UCSD-AML1 (cell line): ENCODE results near the gene CYTH1.
A peak's percentile ranks its signal among the peaks of the same experiment; 100 is the strongest.

ENCODE experiments used
- DNase-seq: peaks from one replicate; lab custom pipeline; 2025; ENCODE audit not compliant: unreplicated experiment; lab: John Stamatoyannopoulos, UW

Gene CYTH1

GRCh38 chr17:78717431-78717980 is 64.6 kb downstream of the CYTH1 start:
- no peak for DNase-seq

- DNase-seq = no peak
Observed at GRCh38 chr17:78716814-78717393, 65.2 kb downstream of the CYTH1 start.

DNA sequence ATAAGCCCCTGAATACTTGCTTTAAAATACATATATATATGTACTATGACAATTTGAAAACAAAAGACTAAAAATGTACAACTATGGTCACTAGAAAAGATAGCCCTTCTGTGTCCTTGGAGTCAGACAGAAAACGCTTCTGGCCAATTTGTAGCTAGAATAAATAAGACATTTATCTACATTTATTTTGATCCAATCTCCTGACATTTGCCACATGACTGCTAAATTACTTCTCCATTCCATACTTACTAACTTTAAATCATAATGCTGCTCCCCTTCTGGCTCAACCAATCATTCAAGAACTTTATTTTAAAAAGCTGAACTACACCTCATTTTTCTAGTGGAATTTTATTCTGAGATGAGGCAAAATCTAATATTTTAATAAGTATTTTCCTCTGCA is 65.8 kb downstream of the CYTH1 start:
- DNase-seq = no peak

DNA sequence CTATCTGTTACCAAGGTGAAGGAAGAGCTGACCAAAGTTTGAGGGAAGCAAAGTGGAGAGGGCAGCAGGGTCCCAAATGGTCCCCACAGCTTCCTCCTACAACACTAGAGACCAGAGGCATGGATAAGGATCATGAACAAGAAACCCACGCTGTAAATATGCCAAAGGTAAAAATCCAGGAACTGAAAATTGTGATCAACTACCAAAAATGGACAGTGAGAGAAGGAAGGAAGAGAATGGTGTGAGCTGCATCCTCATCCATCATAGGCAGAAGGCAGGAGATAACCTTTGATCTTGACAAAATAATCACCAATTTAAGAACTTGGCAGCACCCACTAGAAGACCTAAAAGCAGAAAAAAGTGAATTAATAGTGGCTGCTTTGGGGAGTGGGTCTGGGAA is 66.2 kb downstream of the CYTH1 start:
- DNase-seq = no peak

GRCh38 chr17:78715000-78715771 is 66.9 kb downstream of the CYTH1 start:
- DNase-seq = no peak

DNA sequence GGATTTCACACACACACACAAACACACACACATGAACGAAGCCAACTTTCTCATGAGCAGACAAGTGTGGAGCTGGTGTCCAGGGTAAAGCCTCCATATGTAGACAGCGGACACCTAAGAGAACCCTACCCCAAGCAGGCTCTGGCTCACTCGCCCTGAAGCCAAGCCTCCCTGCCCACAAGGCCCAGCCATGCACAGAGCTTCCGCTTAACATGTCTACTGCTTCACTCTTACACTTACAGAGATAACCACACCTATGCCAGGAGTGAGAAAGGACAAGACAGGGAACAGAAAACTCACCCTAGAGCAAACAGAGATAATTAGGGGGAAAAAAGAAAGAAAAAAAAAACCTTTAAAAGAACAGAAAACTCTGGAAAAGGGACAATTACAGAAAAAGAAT is 67.5 kb downstream of the CYTH1 start:
- DNase-seq = no peak

DNA sequence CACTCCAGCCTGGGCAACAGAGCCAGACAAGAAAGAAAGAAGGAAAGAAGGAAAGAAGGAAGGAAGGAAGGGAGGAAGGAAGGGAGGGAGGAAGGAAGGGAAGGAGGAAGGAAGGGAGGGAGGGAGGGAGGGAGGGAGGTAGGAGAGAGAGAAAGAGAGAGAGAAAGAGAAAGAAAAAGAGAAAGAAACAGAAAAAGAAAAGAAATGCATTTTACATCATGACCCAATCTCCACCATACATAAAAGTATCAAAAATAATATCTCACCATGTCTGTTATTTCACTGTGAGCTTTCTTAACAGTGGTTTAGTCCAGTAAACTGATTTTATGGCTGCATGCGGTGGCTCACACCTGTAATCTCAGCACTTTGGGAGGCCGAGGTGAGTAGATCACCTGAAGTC is 70.0 kb downstream of the CYTH1 start:
- DNase-seq = no peak

GRCh38 chr17:78710607-78711006 is 71.5 kb downstream of the CYTH1 start:
- DNase-seq = no peak

GRCh38 chr17:78709751-78710181 is 72.3 kb downstream of the CYTH1 start:
- DNase-seq = no peak

DNA sequence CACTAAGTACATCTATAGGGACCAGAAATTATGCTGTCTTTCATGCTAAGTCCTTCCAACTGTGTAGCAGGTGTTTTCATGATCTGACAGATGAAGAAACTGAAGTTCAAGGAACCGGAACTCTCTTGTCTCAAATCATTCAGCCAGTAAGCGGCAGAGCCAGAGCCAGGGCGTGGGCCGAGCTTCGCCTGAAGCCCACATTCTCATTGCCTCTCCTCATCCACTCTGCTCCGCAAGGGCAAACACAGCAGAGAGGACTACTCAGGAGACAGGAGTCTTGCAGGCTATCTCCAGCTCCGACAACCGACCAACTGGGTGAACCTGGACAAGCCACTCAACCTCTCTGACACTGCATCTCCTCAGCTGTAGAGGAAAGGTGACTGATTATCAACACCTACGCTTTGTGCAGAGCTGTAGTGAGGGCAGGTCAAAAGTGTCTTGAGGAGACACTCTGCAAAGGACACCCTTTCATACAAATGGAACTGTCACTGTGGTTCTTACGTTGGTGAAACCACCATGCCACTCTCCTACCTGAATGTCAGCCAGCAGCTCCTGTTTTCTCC is 72.9 kb downstream of the CYTH1 start:
- no peak for DNase-seq

- DNase-seq = peak; percentile 67
Observed at GRCh38 chr17:78708510-78708973, 73.5 kb downstream of the CYTH1 start.

GRCh38 chr17:78707923-78708322 is 74.2 kb downstream of the CYTH1 start:
- no peak for DNase-seq

DNA sequence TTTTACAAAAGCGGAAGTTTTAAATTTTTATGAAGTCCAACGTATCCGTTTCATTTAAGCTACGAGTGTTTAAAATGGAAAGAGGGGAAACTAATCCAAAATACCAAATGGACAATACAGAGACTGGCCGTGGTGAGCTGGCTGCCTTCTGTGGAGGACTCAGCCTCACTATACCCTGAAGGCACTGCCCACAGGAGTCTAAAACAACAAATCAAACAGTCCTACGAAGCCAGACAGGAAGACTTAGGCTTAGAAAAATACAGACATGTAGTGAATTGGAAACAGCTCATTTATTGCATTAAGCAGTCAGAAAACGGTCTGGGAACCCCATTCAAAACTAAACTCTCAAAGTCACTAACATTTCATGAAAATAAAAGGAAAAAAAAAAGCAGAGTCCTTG is 75.1 kb downstream of the CYTH1 start:
- DNase-seq = no peak

- DNase-seq = no peak
Observed at GRCh38 chr17:78706271-78706915, 75.7 kb downstream of the CYTH1 start.

- DNase-seq = no peak
Observed at GRCh38 chr17:78705071-78705470, 77.0 kb downstream of the CYTH1 start.

DNA sequence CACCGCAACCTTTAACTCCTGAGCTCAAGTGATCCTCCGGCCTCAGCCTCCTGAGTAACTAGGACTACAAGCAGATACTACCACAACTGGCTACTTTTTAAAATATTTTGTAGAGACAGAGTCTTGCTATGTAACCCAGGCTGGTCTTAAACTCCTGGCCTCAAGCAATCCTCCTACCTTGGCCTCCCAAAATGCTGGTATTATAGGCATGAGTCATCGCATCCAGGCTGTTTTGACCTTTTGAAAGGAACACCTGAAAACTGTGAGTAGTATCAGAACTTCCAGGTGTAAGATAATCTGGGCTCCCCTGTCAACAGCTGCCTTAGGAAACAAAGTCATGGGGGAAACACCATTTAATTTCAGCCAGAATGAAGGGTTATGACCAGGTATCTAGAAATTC is 77.5 kb downstream of the CYTH1 start:
- no peak for DNase-seq

DNA sequence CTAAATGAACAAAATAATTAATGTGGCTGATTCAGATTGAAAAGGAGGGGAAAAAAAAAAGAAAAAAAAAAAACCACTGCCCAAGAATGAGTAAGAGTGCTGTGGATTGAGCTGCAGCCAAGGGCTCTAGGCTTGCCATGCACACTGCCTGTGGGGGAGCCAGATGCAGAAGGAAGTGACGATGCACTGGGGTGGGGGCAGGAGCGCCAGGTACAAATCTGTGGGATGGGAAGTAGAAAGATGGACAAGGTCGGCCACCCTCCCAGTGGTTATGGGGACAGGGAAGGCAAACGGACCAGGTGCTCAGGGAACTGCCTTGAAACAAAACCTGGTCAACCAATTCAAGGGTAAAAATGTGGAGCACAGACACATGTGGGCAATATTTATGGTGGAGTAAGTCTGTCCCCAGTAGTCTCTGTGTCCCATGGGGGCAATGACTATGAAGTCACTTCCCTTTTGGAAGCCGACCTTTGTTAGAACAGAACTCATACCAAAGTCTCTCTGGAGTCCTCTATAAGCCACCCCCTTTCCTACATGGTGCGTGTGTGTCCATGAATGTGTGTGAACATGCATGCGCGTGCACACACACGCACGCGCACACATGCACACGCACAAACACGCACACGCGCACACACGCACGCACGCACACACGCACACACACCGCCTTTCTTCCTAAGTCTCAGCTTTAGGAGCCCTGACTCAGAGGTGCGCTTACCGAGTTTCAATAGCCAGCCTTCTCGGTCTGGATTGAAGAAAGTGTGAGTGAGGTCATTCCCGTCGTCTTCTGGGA is 84.3 kb downstream of the CYTH1 start:
- no peak for DNase-seq

- DNase-seq = no peak
Observed at GRCh38 chr17:78697122-78697521, 85.0 kb downstream of the CYTH1 start.

DNA sequence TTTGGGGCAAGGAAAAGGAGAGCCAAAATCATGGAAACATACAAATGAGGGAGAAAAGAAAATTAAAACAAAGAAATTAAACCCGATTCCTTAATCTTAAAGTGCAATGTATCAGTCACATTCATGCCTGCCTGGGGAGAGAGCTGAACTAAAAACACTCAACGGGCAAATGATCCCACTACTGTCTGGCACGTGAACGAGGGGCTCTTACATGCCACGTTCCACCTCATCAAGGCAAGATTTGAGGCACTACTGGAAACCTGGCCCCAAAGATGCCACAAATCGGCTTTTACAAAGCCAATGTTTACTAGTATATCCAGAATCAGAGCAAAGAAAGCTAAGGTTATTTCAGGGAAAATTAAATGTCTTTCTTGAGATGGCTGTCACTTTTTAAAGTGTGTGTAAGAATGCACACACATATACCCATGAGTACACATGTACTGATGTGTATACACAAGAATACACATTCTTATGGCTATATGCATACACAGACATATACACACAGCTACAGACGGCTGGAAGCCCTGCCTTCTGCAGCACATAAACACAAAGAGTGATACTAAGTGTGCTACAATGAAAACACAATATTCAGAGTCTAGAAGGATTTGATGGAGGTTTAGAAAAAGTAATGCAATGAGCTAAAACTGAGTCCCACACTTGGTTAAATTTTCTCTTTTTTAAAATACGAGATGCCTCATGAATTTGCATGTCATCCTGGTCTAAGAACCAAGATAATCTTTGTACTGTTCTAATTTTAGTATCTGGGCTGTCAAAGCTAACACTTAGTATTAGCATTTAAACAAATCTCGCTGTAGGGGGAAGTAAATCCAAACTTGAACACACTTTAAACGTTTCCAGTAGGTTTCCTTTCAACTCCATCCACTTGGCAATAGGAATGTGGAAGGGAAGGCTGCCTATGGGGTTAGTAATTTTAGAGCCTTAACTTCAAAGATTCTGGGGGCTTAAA is 85.8 kb downstream of the CYTH1 start:
- no peak for DNase-seq
